Testis (tissue), 3 donors: Measurements from ENCODE around the gene PIM3. TPM values are rescaled to one million over a fixed set of nuclear protein-coding genes. Genes with fewer than 3 reads are reported as not detected.

Source experiments
- DNase-seq: peaks from one replicate; pipeline ENCODE4 v3.0.0-alpha.2; 2019
- H3K27ac ChIP-seq, 2 donors: fragments of 200-600 bp; sonication (generic); one replicate each; pipeline ENCODE4 v1.5.1; 2019
- H3K27me3 ChIP-seq: fragments of 200-600 bp; sonication (generic); one replicate; pipeline ENCODE4 v1.5.1; 2019
- H3K36me3 ChIP-seq: fragments of 200-600 bp; sonication (generic); one replicate; pipeline ENCODE4 v1.5.1; 2017; ENCODE audit warnings: low read depth; ENCODE audit errors: missing control alignments
- H3K4me1 ChIP-seq: fragments of 200-600 bp; sonication (generic); one replicate; pipeline ENCODE4 v1.5.1; 2019
- H3K4me3 ChIP-seq, 2 donors: fragments of 200-600 bp; sonication (generic); one replicate each; pipeline ENCODE4 v1.5.1; 2017 to 2019
- H3K9me3 ChIP-seq: fragments of 200-600 bp; sonication (generic); one replicate; pipeline ENCODE4 v1.5.1; 2017
- POLR2A ChIP-seq: fragments of 450-650 bp; IDR thresholded peaks from one replicate; pipeline ENCODE4 v1.6.1; 2017; ENCODE audit warnings: antibody characterized with exemption, mild to moderate bottlenecking, moderate library complexity
- WGBS, 2 donors: methylation state at CpG; one replicate each; pipeline ENCODE4 v1.1.5; 2018; 5-methylcytosine and 5-hydroxymethylcytosine counted together
- intact Hi-C: fragments of 100-400 bp; cut with DNase I; formaldehyde crosslinking; loops from one replicate; pipeline ENCODE4 v1.15.1; 2023; ENCODE audit warnings: low total_unique reads
- microRNA-seq, 2 donors: library from miRNA; unstranded; fragments of <30 nt; microRNA quantifications; one replicate each; pipeline ENCODE4, GENCODE V29; 2016; ENCODE audit warnings: borderline number of aligned reads in 2 of 2, borderline replicate concordance in 1 of 2
- polyA plus RNA-seq: library from polyadenylated mRNA; stranded (reverse); fragments of 350-450 nt; fragmentation: Illumina TruSeq; extraction: RNeasy Lipid Tissue Mini Kit (QIAGEN cat#74804); gene quantifications from one replicate; pipeline ENCODE4 v1.2.3, GENCODE V29; 2014; ENCODE audit warnings: low read depth, low replicate concordance; ENCODE audit not compliant: insufficient read depth
- small RNA-seq, 2 donors: library from RNA; depleted of rRNA; stranded (forward); fragments of <200 nt; gene quantifications; one replicate each; pipeline ENCODE3, GENCODE V24; 2016
- total RNA-seq, 2 donors: library from RNA; depleted of rRNA; stranded (reverse); fragments of >200 nt; gene quantifications; one replicate each; pipeline ENCODE4 v1.2.3, GENCODE V29; 2016
- TF ChIP-seq, protein P1 (sequence below), 3 experiments: fragments of 450-650 bp in 2 of 3; fragments of 200-600 bp in 1 of 3; sonication (generic) in 1 of 3; IDR thresholded peaks; one replicate each; pipeline ENCODE4 v1.5.1; 2016 to 2019; ENCODE audit warnings: antibody characterized with exemption in 3 of 3, mild to moderate bottlenecking in 2 of 3, moderate library complexity in 1 of 3

The PIM3 gene
- total and polyA plus RNA-seq, 3 donors from 2014 or later, result 50.8 to 89.9 (median 68.2) TPM

DNA sequence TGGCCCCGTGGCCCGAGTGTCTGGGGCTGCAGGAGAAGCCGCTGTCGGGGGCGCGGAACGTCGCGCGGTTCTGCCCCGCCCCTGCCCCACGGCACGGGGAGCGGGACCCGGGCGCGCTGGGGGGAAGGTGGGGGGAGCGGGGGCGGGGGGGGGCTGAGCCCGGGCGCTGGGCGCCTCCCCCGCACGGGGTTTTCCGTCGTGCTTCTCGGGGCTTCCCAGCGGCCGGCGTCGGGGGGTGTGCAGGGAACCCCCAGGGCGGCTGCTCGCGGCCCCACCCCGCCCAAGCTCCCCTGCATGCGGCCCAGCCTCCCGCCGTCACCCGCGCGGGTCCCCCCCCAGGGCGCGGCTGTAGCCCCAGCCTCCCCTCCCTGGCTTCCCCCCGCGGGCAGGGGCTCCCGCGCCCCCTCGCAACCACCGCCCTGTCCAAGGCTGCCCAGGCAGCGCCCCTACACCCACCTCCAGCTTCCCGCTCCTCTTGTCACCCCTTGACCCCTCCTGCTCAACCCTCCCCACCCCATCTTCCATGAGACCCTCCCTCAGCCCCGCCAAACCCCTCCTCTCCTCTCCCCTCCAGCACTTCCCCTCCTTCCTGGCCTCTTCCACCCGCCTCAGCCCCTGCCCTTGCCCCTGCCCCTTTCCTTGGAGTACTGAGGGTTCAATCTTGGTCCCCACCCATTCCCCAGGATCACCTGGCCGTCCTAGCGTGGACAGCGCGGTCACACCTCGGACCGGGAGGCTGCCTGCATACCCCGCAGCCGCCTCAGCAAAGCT lies 50.3 kb downstream of the PIM3 start:
- TF ChIP-seq POLR2A, result no peak
- TF ChIP-seq, protein P1, sequence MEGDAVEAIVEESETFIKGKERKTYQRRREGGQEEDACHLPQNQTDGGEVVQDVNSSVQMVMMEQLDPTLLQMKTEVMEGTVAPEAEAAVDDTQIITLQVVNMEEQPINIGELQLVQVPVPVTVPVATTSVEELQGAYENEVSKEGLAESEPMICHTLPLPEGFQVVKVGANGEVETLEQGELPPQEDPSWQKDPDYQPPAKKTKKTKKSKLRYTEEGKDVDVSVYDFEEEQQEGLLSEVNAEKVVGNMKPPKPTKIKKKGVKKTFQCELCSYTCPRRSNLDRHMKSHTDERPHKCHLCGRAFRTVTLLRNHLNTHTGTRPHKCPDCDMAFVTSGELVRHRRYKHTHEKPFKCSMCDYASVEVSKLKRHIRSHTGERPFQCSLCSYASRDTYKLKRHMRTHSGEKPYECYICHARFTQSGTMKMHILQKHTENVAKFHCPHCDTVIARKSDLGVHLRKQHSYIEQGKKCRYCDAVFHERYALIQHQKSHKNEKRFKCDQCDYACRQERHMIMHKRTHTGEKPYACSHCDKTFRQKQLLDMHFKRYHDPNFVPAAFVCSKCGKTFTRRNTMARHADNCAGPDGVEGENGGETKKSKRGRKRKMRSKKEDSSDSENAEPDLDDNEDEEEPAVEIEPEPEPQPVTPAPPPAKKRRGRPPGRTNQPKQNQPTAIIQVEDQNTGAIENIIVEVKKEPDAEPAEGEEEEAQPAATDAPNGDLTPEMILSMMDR (IDR thresholded peaks at IDR 0.05), result no peak
- DNase-seq, result no peak
- H3K27ac ChIP-seq, result no peak overlapping the region
- intact Hi-C loops, result no loop called here
- WGBS, 2 donors, result 2 to 6% methylated on average over 16 to 49 of the region's 61 CpGs
- H3K27me3 ChIP-seq, result no peaks in the 10 kb centered on the region
- peak overlapping the region in 1 of 2 donors; percentile 31 for H3K4me3 ChIP-seq
- H3K4me1 ChIP-seq, result peaks cover 9% of the 10 kb centered on the region
- no peaks in the 10 kb centered on the region for H3K36me3 ChIP-seq
- no peaks in the 10 kb centered on the region for H3K9me3 ChIP-seq

DNA sequence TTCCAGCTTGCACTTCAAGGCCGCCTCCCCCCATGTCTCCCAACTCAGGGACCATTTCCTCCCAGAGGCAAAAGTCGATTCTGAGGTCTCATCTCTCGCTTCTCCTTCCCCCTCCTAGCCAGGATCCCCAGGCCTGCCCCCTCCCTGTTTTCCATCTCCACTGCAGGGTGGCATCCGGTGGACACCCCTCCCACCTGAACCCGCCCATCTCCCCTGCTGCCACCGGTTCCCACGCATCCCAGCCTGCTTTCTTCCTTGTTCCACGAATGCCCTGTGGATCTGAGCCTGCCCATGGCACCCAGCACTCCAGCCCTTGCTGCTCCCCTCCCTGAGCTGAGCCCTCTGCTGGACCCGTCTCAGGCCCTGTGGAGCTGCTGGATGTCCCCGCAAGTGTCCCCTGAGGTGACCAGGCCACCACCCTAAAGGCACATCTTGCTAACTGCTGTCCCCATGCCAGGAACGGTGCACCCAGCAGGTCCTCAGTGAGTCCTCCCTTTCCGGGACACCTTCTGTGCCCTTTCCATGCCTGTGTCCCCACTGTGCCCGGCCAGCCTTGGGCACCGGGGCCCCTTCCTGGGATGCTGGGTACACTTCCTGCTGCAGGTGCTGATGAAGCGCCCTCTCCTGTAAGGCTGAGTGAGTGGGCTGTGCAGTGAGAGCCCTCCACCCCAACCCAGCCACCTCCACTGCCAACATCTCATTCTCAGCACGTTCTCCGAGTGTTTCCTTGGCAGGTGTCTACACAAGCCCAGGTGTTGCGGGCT lies 51.1 kb downstream of the PIM3 start:
- H3K27me3 ChIP-seq, result no peaks in the 10 kb centered on the region
- 47 to 55% methylated on average over 15 to 18 of the region's 18 CpGs for WGBS, 2 donors
- no peak overlapping the region for H3K4me3 ChIP-seq
- no peak for TF ChIP-seq POLR2A
- TF ChIP-seq, protein P1 (IDR thresholded peaks at IDR 0.05), result no peak
- no peaks in the 10 kb centered on the region for H3K36me3 ChIP-seq
- H3K9me3 ChIP-seq, result no peaks in the 10 kb centered on the region
- H3K4me1 ChIP-seq, result peaks cover 9% of the 10 kb centered on the region
- H3K27ac ChIP-seq, result no peak overlapping the region
- intact Hi-C loops, result no loop called here
- DNase-seq, result no peak

DNA sequence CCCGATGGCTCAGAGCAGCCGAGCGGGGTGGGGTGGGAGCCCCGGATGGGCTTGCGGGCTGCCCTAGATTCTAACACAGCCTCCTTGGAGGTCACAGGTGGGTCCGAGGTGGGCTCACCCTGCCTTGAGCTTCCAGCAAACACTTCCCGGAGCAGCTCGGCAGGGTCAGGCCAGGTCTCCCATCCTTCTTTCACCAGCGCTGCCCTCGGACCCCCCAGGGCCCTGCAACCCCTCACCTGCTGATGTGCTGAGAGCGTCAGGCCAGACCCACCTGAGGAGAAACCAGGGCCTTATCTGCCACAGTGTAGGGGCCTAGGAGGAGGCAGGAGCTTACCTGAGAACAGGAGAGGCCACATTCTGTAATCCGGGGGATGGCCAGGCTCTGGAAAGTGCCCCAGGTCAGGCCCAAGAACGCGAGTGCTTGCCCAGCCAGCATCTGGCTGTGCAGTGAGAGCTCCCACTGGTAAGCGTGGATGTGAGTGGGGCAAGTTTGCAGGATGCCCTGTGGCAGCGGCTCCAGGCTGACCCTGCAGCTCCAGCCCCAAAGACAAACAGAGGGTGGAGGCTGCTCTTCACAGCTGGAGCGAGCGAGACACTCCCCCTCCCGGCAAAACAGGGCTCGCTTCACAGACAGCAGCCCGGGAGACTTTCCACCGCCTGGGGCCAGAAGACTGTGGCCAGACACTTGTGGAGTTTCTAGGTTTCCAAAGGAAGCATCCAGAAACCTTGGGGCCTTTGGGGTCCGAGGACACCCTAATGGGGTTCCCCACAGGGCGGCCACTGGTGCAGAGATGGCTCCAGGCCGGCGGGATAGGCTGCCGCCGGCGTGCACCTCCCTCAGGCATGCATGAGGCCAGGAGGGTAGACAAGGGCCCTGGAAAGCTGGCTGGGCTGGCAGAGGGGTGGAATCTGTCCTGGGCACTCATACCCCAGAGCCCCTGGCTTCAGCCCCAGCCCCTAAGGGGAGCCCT lies 51.9 kb downstream of the PIM3 start, which contains the start of gene IL17REL:
Gene IL17REL, minus strand, starts transcription at position 555 of the 971 bp plus-strand sequence. Its CDS starts 119 bp downstream, at position 436.
- Histone ChIP-seq H3K27ac (no peak within 1 kb of the TSS), H3K4me1 (peaks cover 9% of the 10 kb centered on the region), H3K27me3 (no peaks in the 10 kb centered on the region), H3K4me3 (no peak within 1 kb of the TSS), H3K36me3 (no peaks in the 10 kb centered on the region), H3K9me3 (no peaks in the 10 kb centered on the region)
- no peak for TF ChIP-seq POLR2A
- TF ChIP-seq, protein P1 (IDR thresholded peaks at IDR 0.05), result peak in 1 of 3 experiments; percentile 8
- DNase-seq, result peak; percentile 40
- 66 to 68% methylated on average over 12 to 27 of the region's 29 CpGs for WGBS, 2 donors
- intact Hi-C loops, result no loop called here

Small RNA genes within 50 kb of the gene (microRNA-seq; reads per million reads assigned to microRNA genes)
- 0 to 2.8 reads per million in 2 donors for gene MIR6821

Small RNA genes within 50 kb of the gene (small RNA-seq; reads per million reads assigned to genes)
- 0 to 0.28 reads per million in 2 donors for gene MIR6821

Other genes starting within 250 kb of the PIM3 start
- gene BRD1, start 132.9 kb upstream of the PIM3 start, total RNA-seq, result 100 to 1,000 TPM; 113 to 122 TPM
- 114 TPM for gene BRD1, start 132.9 kb upstream of the PIM3 start, polyA plus RNA-seq
- gene ZBED4, start 106.9 kb upstream of the PIM3 start, total RNA-seq, result 10 to 100 TPM; 17.2 to 18.2 TPM
- 9.1 TPM for gene ZBED4, start 106.9 kb upstream of the PIM3 start, polyA plus RNA-seq
- 10 to 100 TPM; 11.9 to 18.3 TPM for gene ALG12, start 42.3 kb upstream of the PIM3 start, total RNA-seq
- 10.6 TPM for gene ALG12, start 42.3 kb upstream of the PIM3 start, polyA plus RNA-seq
- 10 to 100 TPM; 57.9 to 64.2 TPM for gene CRELD2, start 42.1 kb upstream of the PIM3 start, total RNA-seq
- 58.3 TPM for gene CRELD2, start 42.1 kb upstream of the PIM3 start, polyA plus RNA-seq
- under 1 TPM; 0.25 to 0.55 TPM for gene IL17REL, start 52.0 kb downstream of the PIM3 start, total RNA-seq
- gene IL17REL, start 52.0 kb downstream of the PIM3 start, polyA plus RNA-seq, result 0.30 TPM
- 10 to 100 TPM in 1 of 2 donors, 1 to 10 TPM in 1; 5.1 to 11.9 TPM for gene TTLL8, start 97.5 kb downstream of the PIM3 start, total RNA-seq
- 11.3 TPM for gene TTLL8, start 97.5 kb downstream of the PIM3 start, polyA plus RNA-seq
- 1 to 10 TPM; 1.3 to 1.5 TPM for gene MLC1, start 124.7 kb downstream of the PIM3 start, total RNA-seq
- 1.3 TPM for gene MLC1, start 124.7 kb downstream of the PIM3 start, polyA plus RNA-seq
- gene MOV10L1, start 129.2 kb downstream of the PIM3 start, total RNA-seq, result 10 to 100 TPM; 48.4 to 62.4 TPM
- 73.3 TPM for gene MOV10L1, start 129.2 kb downstream of the PIM3 start, polyA plus RNA-seq
- 1 to 10 TPM; 5.3 to 6.3 TPM for gene PANX2, start 210.0 kb downstream of the PIM3 start, total RNA-seq
- gene PANX2, start 210.0 kb downstream of the PIM3 start, polyA plus RNA-seq, result 2.0 TPM
- 10 to 100 TPM; 38.7 to 45.3 TPM for gene TRABD, start 225.1 kb downstream of the PIM3 start, total RNA-seq
- 23.7 TPM for gene TRABD, start 225.1 kb downstream of the PIM3 start, polyA plus RNA-seq
- gene SELENOO, start 240.2 kb downstream of the PIM3 start, total RNA-seq, result 10 to 100 TPM; 57.9 to 66.8 TPM
- 20.8 TPM for gene SELENOO, start 240.2 kb downstream of the PIM3 start, polyA plus RNA-seq